NT2/D1 (cell line): ENCODE data around the gene ARIH2.

Experiments
- SUZ12 ChIP-seq: IDR thresholded peaks from 2 replicates; pipeline ENCODE4 v1.6.1; 2011; ENCODE audit not compliant: insufficient read length, insufficient read depth; ENCODE audit errors: extremely low read depth
- YY1 ChIP-seq: IDR thresholded peaks from 2 replicates; pipeline ENCODE4 v1.6.1; 2011; ENCODE audit not compliant: insufficient read length, insufficient read depth
- ZNF274 ChIP-seq: IDR thresholded peaks from 2 replicates; pipeline ENCODE4 v1.6.1; 2011; ENCODE audit warnings: mild to moderate bottlenecking, low read depth, low read length

- TF ChIP-seq ZNF274 (no peak), YY1 (no peak), SUZ12 (no peak)
Measured at GRCh38 chr3:48931944-48932580, 13.4 kb downstream of the ARIH2 start.
